ENCODE measurements around the gene ADAMTSL3. TPM values are rescaled to one million over a fixed set of nuclear protein-coding genes. Genes with fewer than 3 reads are reported as not detected.

The ADAMTSL3 gene
- total RNA-seq, 2 experiments from 2014 or later: not detected

DNA sequence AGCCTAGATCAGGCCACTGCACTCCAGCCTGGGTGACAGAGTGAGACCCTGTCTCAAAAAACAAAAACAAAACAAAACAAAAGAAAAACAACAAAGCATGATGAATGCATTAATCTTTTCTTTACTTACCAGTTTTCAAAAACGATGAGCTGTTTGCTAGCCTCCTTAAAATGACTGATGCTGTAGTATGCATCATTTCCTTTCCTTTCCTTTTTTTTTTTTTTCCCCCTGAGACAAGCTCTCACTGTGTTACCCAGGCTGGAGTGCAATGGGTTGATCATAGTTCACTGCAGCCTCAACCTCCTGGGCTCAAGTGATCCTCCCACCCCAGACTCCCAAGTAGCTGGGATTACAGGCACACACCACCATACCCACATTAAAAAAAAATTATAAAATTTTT is 202.0 kb downstream of the ADAMTSL3 start:
- no peak for TF ChIP-seq CTCF (IDR thresholded peaks at IDR 0.05)
- Histone ChIP-seq H3K27ac (ENCODE audit: low read depth in 1 of 2, low read length in 2 of 2) (no peak overlapping the region), H3K36me3 (ENCODE audit: insufficient read depth, low read length) (no peaks in the 10 kb centered on the region), H3K27me3 (ENCODE audit: control insufficient read depth in 1 of 2, insufficient read depth in 2 of 2, low read length in 2 of 2) (peaks cover 2 to 5% of the 10 kb centered on the region in 2 experiments), H3K9me3 (ENCODE audit: control insufficient read depth in 1 of 2, insufficient read depth in 1 of 2, low read length in 2 of 2) (no peaks in the 10 kb centered on the region), H3K4me1 (ENCODE audit: insufficient read depth, low read length) (no peaks in the 10 kb centered on the region), H3K4me3 (ENCODE audit: low read length) (no peak overlapping the region)
- ChIA-PET POLR2A (no interaction called here), CTCF (no interaction called here)
- Mint-ChIP-seq H3K9me3 (no peaks in the 10 kb centered on the region), H3K27ac (no peak overlapping the region), H3K4me3 (no peak overlapping the region), H3K4me1 (ENCODE audit: low read depth) (no peaks in the 10 kb centered on the region), H3K27me3 (peaks cover 31% of the 10 kb centered on the region), H3K36me3 (ENCODE audit: low read depth) (no peaks in the 10 kb centered on the region)
- DNase-seq (no peak), ATAC-seq (ENCODE audit: poor library complexity) (no peak)
- intact Hi-C loops (cut with DNase I, micrococcal nuclease): no loop called here

DNA sequence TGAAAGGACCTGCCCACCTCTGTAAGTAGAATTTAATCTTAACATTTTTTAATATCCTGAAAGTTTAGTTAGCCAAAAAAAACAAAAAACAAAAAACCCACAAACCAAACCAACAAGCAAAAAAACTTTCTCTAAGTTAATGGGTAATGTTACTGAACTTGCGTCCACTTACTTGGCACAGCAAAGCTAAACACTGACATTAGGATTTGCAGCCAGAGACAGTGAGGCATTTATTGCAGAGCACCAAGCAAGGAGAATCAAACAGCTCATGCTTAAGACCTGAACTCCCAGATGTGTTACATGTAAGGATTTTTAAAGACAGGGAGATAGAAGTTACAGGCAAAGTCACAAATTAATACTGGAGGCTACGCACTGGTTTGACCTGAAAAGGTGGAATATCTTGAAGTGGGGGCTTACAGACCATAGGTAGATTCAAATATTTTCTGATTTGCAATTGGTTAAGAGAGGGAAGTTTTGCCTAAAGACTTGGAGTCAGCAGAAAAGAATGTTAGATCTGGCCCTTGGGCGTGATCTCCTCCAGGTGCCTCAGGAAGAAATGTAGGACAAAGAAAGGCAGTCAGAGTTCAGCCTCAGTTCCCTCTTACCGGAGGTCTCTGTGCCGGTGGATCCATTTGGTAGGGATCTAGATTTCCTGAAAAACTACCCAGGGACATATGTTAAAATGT is 205.0 kb downstream of the ADAMTSL3 start:
- ChIA-PET POLR2A (no interaction called here), CTCF (no interaction called here)
- no peaks in the 10 kb centered on the region for H3K4me1 Mint-ChIP-seq (ENCODE audit: low read depth)
- Histone ChIP-seq H3K9me3 (ENCODE audit: control insufficient read depth in 1 of 2, insufficient read depth in 1 of 2, low read length in 2 of 2) (no peaks in the 10 kb centered on the region), H3K4me1 (ENCODE audit: insufficient read depth, low read length) (no peaks in the 10 kb centered on the region), H3K36me3 (ENCODE audit: insufficient read depth, low read length) (no peaks in the 10 kb centered on the region), H3K4me3 (ENCODE audit: low read length) (no peak overlapping the region), H3K27ac (ENCODE audit: low read depth in 1 of 2, low read length in 2 of 2) (no peak overlapping the region), H3K27me3 (ENCODE audit: control insufficient read depth in 1 of 2, insufficient read depth in 2 of 2, low read length in 2 of 2) (peaks cover 2 to 5% of the 10 kb centered on the region in 2 experiments)
- TF ChIP-seq CTCF (IDR thresholded peaks at IDR 0.05): no peak
- H3K4me3 Mint-ChIP-seq: no peak overlapping the region
- no peaks in the 10 kb centered on the region for H3K9me3 Mint-ChIP-seq
- peaks cover 31% of the 10 kb centered on the region for H3K27me3 Mint-ChIP-seq
- DNase-seq: no peak
- no peak for ATAC-seq (ENCODE audit: poor library complexity)
- intact Hi-C loops (cut with DNase I, micrococcal nuclease): no loop called here
- no peaks in the 10 kb centered on the region for H3K36me3 Mint-ChIP-seq (ENCODE audit: low read depth)
- no peak overlapping the region for H3K27ac Mint-ChIP-seq

GRCh38 chr15:83866692-83867091 is 212.8 kb downstream of the ADAMTSL3 start:
- intact Hi-C loops (cut with DNase I, micrococcal nuclease): no loop called here
- no peaks in the 10 kb centered on the region for H3K36me3 ChIP-seq (ENCODE audit: insufficient read depth, low read length)
- no peaks in the 10 kb centered on the region for H3K4me1 Mint-ChIP-seq (ENCODE audit: low read depth)
- H3K36me3 Mint-ChIP-seq (ENCODE audit: low read depth): no peaks in the 10 kb centered on the region
- TF ChIP-seq CTCF (IDR thresholded peaks at IDR 0.05): no peak
- ATAC-seq (ENCODE audit: poor library complexity) (no peak), DNase-seq (no peak)
- H3K4me1 ChIP-seq (ENCODE audit: insufficient read depth, low read length): no peaks in the 10 kb centered on the region
- H3K9me3 ChIP-seq (ENCODE audit: control insufficient read depth in 1 of 2, insufficient read depth in 1 of 2, low read length in 2 of 2): no peaks in the 10 kb centered on the region
- no peaks in the 10 kb centered on the region for H3K27me3 ChIP-seq (ENCODE audit: control insufficient read depth in 1 of 2, insufficient read depth in 2 of 2, low read length in 2 of 2)
- peaks cover 4% of the 10 kb centered on the region for H3K27me3 Mint-ChIP-seq
- no peaks in the 10 kb centered on the region for H3K9me3 Mint-ChIP-seq
- H3K27ac Mint-ChIP-seq: no peak overlapping the region
- H3K4me3 Mint-ChIP-seq: no peak overlapping the region
- H3K4me3 ChIP-seq (ENCODE audit: low read length): no peak overlapping the region
- ChIA-PET CTCF (no interaction called here), POLR2A (no interaction called here)
- no peak overlapping the region for H3K27ac ChIP-seq (ENCODE audit: low read depth in 1 of 2, low read length in 2 of 2)
